ENCODE results near the gene AREG.

AREG gene

GRCh38 chr4:74455361-74456055 is 10.6 kb downstream of the AREG start:
- H3K27ac ChIP-seq = peak overlapping the region; percentile 99
- no peak for DNase-seq (ENCODE audit: low read depth, low spot score)

- no peak for DNase-seq (ENCODE audit: low read depth, low spot score)
- H3K27ac ChIP-seq = peak overlapping the region; percentile 99
Observed at GRCh38 chr4:74456056-74456744, 11.3 kb downstream of the AREG start.

- H3K27ac ChIP-seq = peak overlapping the region; percentile 99
- DNase-seq (ENCODE audit: low read depth, low spot score) = no peak
Observed at GRCh38 chr4:74456849-74457395, 12.0 kb downstream of the AREG start.

- no peak for DNase-seq (ENCODE audit: low read depth, low spot score)
- H3K27ac ChIP-seq = no peak overlapping the region
Observed at GRCh38 chr4:74460833-74461232, 15.9 kb downstream of the AREG start.

- H3K27ac ChIP-seq = no peak overlapping the region
- no peak for DNase-seq (ENCODE audit: low read depth, low spot score)
Observed at GRCh38 chr4:74463123-74463522, 18.2 kb downstream of the AREG start.

GRCh38 chr4:74464291-74464690 is 19.4 kb downstream of the AREG start:
- DNase-seq (ENCODE audit: low read depth, low spot score) = no peak
- H3K27ac ChIP-seq = no peak overlapping the region

GRCh38 chr4:74466242-74466641 is 21.3 kb downstream of the AREG start:
- no peak for DNase-seq (ENCODE audit: low read depth, low spot score)
- H3K27ac ChIP-seq = no peak overlapping the region

GRCh38 chr4:74471264-74471663 is 26.3 kb downstream of the AREG start:
- DNase-seq (ENCODE audit: low read depth, low spot score) = no peak
- peak overlapping the region; percentile 74 for H3K27ac ChIP-seq

- H3K27ac ChIP-seq = peak overlapping the region; percentile 74
- DNase-seq (ENCODE audit: low read depth, low spot score) = no peak
Observed at GRCh38 chr4:74473155-74473811, 28.3 kb downstream of the AREG start.

GRCh38 chr4:74474345-74475090 is 29.6 kb downstream of the AREG start:
- DNase-seq (ENCODE audit: low read depth, low spot score) = no peak
- H3K27ac ChIP-seq = peak overlapping the region; percentile 74

GRCh38 chr4:74475091-74475800 is 30.3 kb downstream of the AREG start:
- peak overlapping the region; percentile 74 for H3K27ac ChIP-seq
- no peak for DNase-seq (ENCODE audit: low read depth, low spot score)

- H3K27ac ChIP-seq = no peak overlapping the region
Observed at GRCh38 chr4:74475946-74476345, 31.0 kb downstream of the AREG start.

GRCh38 chr4:74479009-74479408 is 34.1 kb downstream of the AREG start:
- DNase-seq (ENCODE audit: low read depth, low spot score) = no peak
- no peak overlapping the region for H3K27ac ChIP-seq

More at GRCh38 chr4:74475946-74476345, 31.0 kb downstream of the AREG start:
- DNase-seq (ENCODE audit: low read depth, low spot score) = no peak

GRCh38 chr4:74480267-74480666 is 35.3 kb downstream of the AREG start:
- DNase-seq (ENCODE audit: low read depth, low spot score) = no peak
- H3K27ac ChIP-seq = no peak overlapping the region

- DNase-seq (ENCODE audit: low read depth, low spot score) = no peak
- no peak overlapping the region for H3K27ac ChIP-seq
Observed at GRCh38 chr4:74481891-74482609, 37.1 kb downstream of the AREG start.

- no peak for DNase-seq (ENCODE audit: low read depth, low spot score)
- no peak overlapping the region for H3K27ac ChIP-seq
Observed at GRCh38 chr4:74483226-74483911, 38.4 kb downstream of the AREG start.

GRCh38 chr4:74486905-74487304 is 42.0 kb downstream of the AREG start:
- no peak for DNase-seq (ENCODE audit: low read depth, low spot score)
- H3K27ac ChIP-seq = no peak overlapping the region

- H3K27ac ChIP-seq = no peak overlapping the region
- DNase-seq (ENCODE audit: low read depth, low spot score) = no peak
Observed at GRCh38 chr4:74487771-74488170, 42.8 kb downstream of the AREG start.

GRCh38 chr4:74490736-74491135 is 45.8 kb downstream of the AREG start:
- peak; percentile 73 for DNase-seq (ENCODE audit: low read depth, low spot score)
- peak overlapping the region; percentile 70 for H3K27ac ChIP-seq

Data from epithelial cell of prostate (primary cell).